Urinary bladder (tissue), 4 donors: ENCODE data around the gene KLK8. TPM values are rescaled to one million over a fixed set of nuclear protein-coding genes. Genes with fewer than 3 reads are reported as not detected.

Experiments used
- DNase-seq: peaks from one replicate; pipeline ENCODE4 v3.0.0-alpha.2; 2015; ENCODE audit errors: extremely low spot score
- H3K27ac ChIP-seq: one replicate; pipeline ENCODE4 v1.5.1; 2013; ENCODE audit warnings: low read depth, mild to moderate bottlenecking, moderate library complexity
- H3K36me3 ChIP-seq: one replicate; pipeline ENCODE4 v1.6.1; 2013; ENCODE audit warnings: mild to moderate bottlenecking, moderate library complexity; ENCODE audit not compliant: insufficient read depth
- H3K4me1 ChIP-seq: one replicate; pipeline ENCODE4 v1.6.1; 2013; ENCODE audit warnings: mild to moderate bottlenecking, moderate library complexity; ENCODE audit not compliant: insufficient read depth
- H3K4me3 ChIP-seq: one replicate; pipeline ENCODE4 v1.5.1; 2013; ENCODE audit warnings: low read depth, low read length
- WGBS: extraction: QIAGEN DNeasy Blood & Tissue Kit; methylation state at CpG from one replicate; pipeline ENCODE4 v1.1.7; 2013; 5-methylcytosine and 5-hydroxymethylcytosine counted together
- polyA plus RNA-seq: library from polyadenylated mRNA; stranded (reverse); fragments of 200-250 nt; gene quantifications from one replicate; pipeline ENCODE4 v1.2.3, GENCODE V29; 2013
- total RNA-seq: library from RNA; depleted of rRNA; stranded (reverse); fragments of >200 nt; gene quantifications from one replicate; pipeline ENCODE4 v1.2.3, GENCODE V29; 2014
- donor health status: healthy with polysubstance abuse.
- donor health status: healthy.

Gene KLK8
- total and polyA plus RNA-seq, 2 donors, result not detected

DNA sequence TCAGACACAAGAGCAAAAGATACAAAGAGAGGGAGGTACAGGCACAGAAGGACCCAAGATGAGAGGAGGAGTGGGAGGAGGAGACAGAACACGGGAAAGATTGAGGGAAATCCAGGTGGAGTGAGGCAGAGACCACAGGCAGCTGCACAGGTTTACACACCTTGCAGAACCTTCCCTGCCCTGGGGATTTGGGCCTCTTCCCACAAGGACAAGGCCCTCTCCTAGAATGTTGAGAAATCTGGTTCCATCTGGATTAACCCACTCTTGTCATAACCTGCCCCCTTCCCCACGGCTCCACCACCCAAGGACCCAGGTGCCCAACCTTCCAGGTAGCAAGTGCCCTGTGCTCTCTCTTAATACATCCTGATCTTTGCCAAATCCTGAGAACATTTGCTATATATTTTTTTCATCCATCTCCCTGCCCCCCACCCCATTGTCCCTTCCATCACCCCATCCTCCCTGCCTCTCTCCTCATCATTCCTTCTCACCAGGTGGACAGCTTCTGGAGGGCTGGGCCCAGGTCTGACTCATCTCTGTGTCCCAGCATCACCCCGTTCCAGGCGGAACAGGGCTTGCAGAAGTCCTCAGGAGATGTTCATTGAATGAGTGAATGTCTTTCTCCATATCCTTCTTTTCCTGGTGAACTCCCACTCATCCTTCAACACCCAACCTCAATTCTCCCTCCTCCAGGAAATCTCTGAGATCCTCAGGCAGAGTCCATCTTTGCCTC is 8.8 kb upstream of the KLK8 start:
- WGBS, result 69% methylated on average over 4 of the region's 4 CpGs
- no peak for DNase-seq
- no peaks in the 10 kb centered on the region for H3K36me3 ChIP-seq
- H3K4me1 ChIP-seq, result no peaks in the 10 kb centered on the region
- H3K4me3 ChIP-seq, result no peak overlapping the region
- no peak overlapping the region for H3K27ac ChIP-seq

DNA sequence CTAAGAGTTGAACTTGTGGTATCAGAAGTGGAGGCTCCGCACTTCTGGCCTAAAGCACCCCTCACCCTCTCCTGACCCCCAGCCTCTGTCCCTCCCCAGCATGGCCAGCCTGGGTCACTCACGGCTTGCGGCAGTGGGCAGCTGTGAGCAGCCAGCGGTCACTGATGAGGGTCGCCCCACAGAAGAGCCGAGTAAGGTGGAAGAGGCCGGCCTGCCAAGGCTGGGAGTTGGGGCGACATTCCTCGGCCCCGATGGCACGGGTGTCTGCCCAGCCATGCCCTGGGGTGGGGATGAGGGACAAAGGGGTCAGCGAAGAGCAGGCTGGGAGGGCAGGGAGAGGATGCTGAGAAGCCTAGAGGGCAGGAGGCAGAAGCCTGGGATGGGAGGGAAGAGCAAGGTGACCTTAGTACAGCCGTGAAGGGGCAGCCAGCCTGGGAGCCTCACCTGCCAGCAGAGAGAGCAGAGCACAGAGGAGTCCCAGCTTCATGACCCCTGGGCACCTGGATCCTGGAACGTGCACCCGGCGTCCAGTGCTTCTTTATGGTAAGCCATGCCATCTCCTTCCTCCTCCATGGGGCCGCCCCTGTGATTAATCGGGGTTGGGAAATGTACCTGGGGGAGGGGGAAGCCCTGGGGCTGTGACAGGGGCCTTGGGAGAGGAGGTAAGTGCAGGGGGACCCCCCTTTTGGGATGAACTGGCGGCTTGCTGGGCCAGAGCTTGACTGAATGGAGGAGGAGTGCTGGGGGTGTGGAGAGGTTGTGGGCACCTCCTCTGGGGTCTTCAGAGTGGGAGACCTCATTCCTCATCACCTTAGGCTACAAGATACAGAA is 7.9 kb upstream of the KLK8 start:
- Histone ChIP-seq H3K4me3 (no peak overlapping the region), H3K4me1 (no peaks in the 10 kb centered on the region), H3K27ac (no peak overlapping the region), H3K36me3 (no peaks in the 10 kb centered on the region)
- 71% methylated on average over 19 of the region's 19 CpGs for WGBS
- no peak for DNase-seq

DNA sequence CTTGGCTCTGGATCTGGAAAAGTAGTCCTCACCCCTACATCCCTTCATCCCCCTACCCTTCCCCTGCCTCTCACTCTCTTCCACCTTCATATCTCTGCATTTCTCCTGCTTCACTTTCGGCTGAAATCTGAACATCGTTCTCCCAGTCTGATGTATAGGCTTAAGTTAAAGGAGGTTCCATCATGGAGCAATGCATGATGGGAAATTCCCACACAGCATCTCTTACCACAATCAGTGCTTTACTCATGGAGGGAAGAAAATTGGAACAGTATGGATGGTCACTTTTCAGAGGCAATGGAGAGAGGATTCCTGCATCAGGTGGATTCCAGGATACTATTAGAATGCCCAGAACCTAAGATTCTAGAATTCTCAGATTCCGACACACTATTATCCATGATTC is 6.1 kb upstream of the KLK8 start:
- Histone ChIP-seq H3K4me1 (no peaks in the 10 kb centered on the region), H3K4me3 (no peak overlapping the region), H3K27ac (no peak overlapping the region), H3K36me3 (no peaks in the 10 kb centered on the region)
- 87% methylated on average over 3 of the region's 3 CpGs for WGBS
- no peak for DNase-seq

DNA sequence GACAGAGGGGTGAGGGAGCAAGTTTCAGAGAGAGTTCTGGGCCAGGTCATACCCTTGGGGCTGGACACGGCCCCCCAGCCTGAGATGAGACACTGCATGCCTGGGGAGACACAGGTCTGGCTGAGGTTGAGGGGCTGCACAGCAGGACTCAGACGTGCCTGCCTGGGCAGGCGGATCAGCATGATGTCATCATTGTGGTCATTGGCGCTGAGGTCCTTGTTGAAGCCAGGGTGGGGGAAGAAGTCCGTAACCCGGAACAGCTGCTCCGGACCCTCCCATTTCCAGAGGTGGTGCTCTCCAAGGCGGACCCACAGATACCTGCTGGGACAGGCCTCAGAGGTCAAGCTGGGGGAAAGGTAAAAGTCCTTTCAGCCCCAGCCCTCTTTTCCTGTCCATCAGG is 5.0 kb upstream of the KLK8 start:
- H3K27ac ChIP-seq, result no peak overlapping the region
- 42% methylated on average over 8 of the region's 8 CpGs for WGBS
- H3K4me1 ChIP-seq, result no peaks in the 10 kb centered on the region
- H3K36me3 ChIP-seq, result no peaks in the 10 kb centered on the region
- no peak for DNase-seq
- H3K4me3 ChIP-seq, result no peak overlapping the region

DNA sequence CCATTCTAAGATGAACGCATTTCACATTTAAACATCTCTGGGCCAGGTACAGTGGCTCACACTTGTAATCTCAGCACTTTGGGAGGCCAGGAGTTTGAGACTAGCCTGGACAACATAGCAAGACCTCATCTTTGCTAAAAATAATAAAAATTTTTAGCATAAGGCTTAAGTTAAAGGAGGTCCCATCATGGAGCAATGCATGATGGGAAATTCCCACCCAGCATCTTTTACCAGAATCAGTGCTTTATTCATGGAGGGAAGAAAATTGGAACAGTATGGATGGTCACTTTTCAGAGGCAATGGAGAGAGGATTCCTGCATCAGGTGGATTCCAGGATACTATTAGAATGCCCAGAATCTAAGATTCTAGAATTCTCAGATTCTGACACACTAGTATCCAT is 3.8 kb upstream of the KLK8 start:
- Histone ChIP-seq H3K36me3 (no peaks in the 10 kb centered on the region), H3K4me1 (no peaks in the 10 kb centered on the region), H3K27ac (no peak overlapping the region), H3K4me3 (no peak overlapping the region)
- no peak for DNase-seq
- 84% methylated on average over 1 of the region's 1 CpG for WGBS

DNA sequence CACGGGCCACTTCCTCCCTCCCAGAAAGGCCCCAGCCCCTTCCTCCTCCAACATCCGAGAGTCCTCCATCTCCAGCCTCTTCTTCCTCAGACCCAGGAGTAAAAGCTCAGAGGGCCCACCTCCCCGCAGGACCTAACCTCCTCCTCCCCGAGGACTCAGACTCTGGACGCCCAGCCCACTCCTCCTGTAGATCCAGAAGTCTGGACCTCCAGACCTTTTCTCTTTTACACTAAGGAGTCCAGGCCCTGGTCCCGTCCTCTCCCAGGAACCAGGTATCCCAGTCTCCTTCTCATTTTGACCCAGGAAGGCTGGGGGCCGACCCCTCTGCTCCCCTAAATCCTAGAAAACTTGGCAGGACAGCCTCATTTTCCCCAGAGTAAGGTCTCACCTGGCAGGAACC is 1.9 kb upstream of the KLK8 start:
- WGBS, result 74% methylated on average over 7 of the region's 7 CpGs
- Histone ChIP-seq H3K36me3 (no peaks in the 10 kb centered on the region), H3K27ac (no peak overlapping the region), H3K4me3 (no peak overlapping the region), H3K4me1 (no peaks in the 10 kb centered on the region)
- DNase-seq, result no peak

DNA sequence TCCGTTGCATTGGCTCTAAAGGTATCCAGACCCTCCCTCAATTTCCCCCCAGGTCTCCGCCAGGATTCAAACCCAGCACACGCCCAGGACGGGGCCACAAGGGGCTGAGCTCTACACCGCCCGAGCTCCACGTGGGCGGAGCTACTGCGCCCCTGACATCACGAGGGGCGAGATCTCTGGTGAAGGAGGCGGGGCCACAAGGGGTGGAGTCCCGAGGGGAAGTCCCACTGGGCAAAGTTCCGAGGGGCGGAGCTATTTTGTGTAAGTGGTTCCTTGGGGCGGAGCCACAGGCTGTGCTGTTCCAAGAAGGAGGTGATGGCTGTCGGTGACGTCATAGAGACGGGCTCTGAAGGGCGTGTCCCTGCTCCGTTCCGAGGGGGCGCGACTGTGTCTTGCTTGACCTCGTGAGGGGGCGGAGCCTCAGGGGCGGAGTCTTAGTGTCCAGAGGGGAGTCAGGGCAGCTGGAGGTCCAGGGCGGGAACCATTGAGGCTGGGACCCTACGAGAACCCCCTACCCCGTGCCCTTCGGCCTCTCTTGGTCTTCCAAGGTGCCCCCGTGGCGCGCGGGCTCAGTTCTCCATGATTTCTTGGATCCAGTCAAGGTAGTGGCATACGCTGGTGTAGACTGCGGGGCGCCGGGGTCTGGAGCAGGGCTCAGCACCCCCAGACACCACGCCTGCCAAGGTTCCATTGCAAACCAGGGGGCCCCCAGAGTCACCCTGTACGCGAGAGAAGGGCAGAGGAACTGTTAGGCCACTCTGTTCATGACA is 1.3 kb upstream of the KLK8 start:
- Histone ChIP-seq H3K27ac (no peak overlapping the region), H3K4me3 (no peak overlapping the region), H3K36me3 (no peaks in the 10 kb centered on the region), H3K4me1 (no peaks in the 10 kb centered on the region)
- no peak for DNase-seq
- WGBS, result 49% methylated on average over 42 of the region's 42 CpGs

DNA sequence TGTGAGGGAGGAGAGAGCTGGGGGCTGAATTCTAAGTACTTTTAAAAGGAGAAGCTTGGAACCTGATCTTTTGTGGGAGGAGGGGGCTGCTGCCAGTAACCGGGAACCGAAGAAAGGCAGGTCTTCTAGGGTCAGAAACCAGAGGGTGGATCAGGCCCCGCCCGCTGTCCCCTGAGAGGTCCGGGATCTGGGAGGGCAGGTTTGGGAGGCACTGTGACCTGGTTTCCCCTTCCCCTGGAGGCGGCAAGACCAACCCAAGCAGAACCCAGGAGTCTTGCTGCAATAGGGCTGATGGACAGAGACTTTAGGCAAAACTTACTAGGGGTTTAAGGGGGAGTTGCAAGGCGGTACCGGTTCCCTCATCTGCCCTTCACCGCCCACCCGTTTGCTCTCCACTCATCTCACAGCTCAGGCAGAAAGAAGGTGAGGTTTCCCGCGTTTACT is 707 bp upstream of the KLK8 start:
- 32% methylated on average over 12 of the region's 12 CpGs for WGBS
- Histone ChIP-seq H3K4me1 (no peaks in the 10 kb centered on the region), H3K36me3 (no peaks in the 10 kb centered on the region), H3K27ac (no peak overlapping the region), H3K4me3 (no peak overlapping the region)
- DNase-seq, result no peak

DNA sequence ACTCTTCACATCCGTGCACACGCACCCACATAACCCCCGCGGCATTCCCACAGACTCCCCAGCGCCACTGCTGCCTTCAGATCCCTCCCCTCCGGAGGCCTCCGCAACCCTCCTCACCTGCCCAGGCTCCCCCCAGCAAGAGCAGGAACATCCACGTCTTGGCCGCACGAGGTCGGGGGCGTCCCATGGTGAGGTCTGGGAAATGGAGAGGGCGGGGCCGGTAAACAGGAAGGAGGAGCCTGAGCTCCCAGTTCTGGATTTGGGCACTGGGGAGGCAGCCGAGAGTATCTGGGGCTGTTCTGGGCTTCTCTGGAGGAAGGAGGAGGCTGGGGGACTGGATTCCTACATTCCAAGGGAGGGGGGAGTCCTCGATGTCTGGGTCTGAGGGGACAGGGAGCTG is 423 bp downstream of the KLK8 start:
- H3K36me3 ChIP-seq, result no peaks in the 10 kb centered on the region
- H3K4me1 ChIP-seq, result no peaks in the 10 kb centered on the region
- no peak overlapping the region for H3K4me3 ChIP-seq
- no peak overlapping the region for H3K27ac ChIP-seq
- WGBS, result 28% methylated on average over 16 of the region's 16 CpGs
- DNase-seq, result no peak

DNA sequence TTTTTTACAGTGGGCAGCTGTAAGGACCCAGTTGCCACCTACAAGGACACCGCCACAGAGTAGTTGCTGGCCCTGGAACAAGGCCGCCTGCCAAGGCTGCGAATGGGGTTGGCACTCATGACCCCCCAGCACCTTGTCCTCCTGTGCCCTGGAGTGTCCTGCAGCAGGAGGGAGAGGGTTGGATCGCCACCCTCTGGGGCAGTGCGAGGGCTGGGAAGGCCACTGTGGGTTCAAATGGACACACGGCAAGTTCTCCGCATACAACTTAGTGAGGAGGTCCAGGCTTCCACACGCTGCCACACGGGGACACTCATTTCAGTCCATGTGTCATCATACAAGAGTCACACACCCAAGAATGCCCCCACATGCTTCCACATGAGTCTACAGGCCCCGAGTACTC is 978 bp downstream of the KLK8 start:
- Histone ChIP-seq H3K4me3 (no peak overlapping the region), H3K4me1 (no peaks in the 10 kb centered on the region), H3K27ac (no peak overlapping the region), H3K36me3 (no peaks in the 10 kb centered on the region)
- DNase-seq, result no peak
- 90% methylated on average over 10 of the region's 10 CpGs for WGBS

DNA sequence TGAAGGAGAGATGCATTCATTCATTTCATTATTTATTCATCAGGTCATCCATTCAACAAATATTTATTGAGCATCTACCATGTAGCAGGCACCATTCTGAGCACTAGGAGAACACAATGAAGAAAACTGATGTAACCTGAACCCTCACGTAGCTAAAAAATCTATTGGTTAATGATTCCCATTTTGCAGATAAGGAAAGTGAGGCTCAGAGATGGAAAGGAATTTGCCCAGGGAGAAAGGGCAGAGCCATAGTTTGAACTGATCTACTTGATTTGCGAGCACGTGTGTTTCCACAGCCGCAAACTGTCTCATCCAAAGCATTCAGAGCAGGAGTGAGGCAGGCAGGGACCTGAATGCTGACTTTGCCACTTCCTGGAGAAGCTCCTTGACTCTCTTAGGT is 2.7 kb downstream of the KLK8 start:
- Histone ChIP-seq H3K4me3 (no peak overlapping the region), H3K36me3 (no peaks in the 10 kb centered on the region), H3K27ac (no peak overlapping the region), H3K4me1 (no peaks in the 10 kb centered on the region)
- no peak for DNase-seq
- WGBS, result 71% methylated on average over 4 of the region's 4 CpGs

DNA sequence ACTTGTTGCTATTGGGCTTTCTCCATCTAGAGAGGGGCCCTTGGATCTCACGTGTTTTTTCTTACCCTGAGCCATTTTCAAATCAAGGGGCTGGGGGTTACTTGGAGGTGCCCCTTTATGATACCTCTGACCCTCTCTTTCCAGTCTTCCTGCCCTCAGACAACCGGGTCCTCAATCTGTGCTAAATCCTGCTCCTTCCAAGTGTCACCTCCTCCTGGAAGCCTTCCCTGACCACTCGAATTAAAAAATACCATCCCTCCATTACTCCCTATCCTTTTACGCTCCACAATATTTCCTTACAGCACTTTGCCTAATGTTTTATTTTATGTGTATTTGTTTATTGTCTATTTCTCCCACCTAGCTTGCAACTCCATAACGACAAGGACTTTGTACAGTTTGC is 3.3 kb downstream of the KLK8 start:
- 63% methylated on average over 5 of the region's 5 CpGs for WGBS
- Histone ChIP-seq H3K4me3 (no peak overlapping the region), H3K27ac (no peak overlapping the region), H3K4me1 (no peaks in the 10 kb centered on the region), H3K36me3 (no peaks in the 10 kb centered on the region)
- DNase-seq, result no peak

DNA sequence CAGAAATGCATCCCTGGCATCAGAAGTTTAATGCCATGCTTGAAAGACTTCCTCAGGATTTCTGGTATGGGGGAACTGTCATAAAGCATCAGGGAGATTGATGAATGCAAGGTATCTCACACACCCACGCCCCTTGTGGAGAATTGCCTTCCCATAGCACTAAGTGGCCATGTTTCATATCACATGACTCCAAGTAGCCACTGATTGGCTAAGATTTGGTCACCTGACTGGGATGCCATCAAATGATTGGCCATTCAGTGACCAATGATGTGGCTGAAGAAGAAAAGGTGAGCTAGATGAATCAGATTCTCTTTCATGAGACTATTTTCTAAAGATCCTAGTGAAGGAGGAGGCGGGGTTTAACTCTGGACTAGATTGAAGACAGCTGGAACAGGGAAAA is 7.3 kb downstream of the KLK8 start:
- no peaks in the 10 kb centered on the region for H3K4me1 ChIP-seq
- WGBS, result 71% methylated on average over 2 of the region's 2 CpGs
- no peak overlapping the region for H3K27ac ChIP-seq
- no peaks in the 10 kb centered on the region for H3K36me3 ChIP-seq
- no peak for DNase-seq
- H3K4me3 ChIP-seq, result no peak overlapping the region

DNA sequence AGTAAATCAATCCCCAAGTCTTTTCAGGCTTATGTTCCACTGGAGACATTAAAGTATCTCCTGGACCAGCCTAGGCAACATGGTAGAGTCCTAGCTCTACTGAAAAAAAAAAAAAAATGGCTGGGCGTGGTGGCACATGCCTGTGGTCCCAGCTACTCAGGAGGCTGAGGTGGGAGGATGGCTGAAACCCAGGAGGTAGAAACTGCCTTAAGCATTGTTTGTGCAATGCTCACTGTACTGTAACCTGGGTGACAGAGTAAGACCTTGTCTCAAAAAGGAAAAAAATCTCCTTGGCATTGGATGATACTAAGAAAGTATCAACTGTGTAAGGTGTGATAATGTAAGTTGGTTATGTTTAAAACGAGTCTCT is 8.8 kb downstream of the KLK8 start:
- no peak overlapping the region for H3K4me3 ChIP-seq
- WGBS, result 68% methylated on average over 2 of the region's 2 CpGs
- no peaks in the 10 kb centered on the region for H3K36me3 ChIP-seq
- H3K27ac ChIP-seq, result no peak overlapping the region
- H3K4me1 ChIP-seq, result no peaks in the 10 kb centered on the region
- DNase-seq, result no peak
